K562 (cell line): Measurements from ENCODE around the gene PRRT1. TPM values are rescaled to one million over a fixed set of nuclear protein-coding genes. Genes with fewer than 3 reads are reported as not detected.

Source experiments
- RBM14 ChIP-seq: fragments of 200-400 bp; formaldehyde crosslinking; IDR thresholded peaks from 2 replicates; pipeline ENCODE4 v1.6.1; 2018; ENCODE audit warnings: low read depth, mild to moderate bottlenecking, low read length, moderate library complexity, borderline replicate concordance; ENCODE audit not compliant: insufficient read depth
- ZBTB40 ChIP-seq, 2 experiments: fragments of 450-650 bp in 1 of 2; sonication (generic) in 1 of 2; formaldehyde crosslinking in 1 of 2; IDR thresholded peaks; 2 replicates each; pipeline versions ENCODE4 v1.7.1 to v1.9.0; 2016 to 2022; ENCODE audit warnings: inconsistent platforms in 1 of 2, mild to moderate bottlenecking in 1 of 2, missing genetic modification reagents in 1 of 2
- polyA plus RNA-seq, 8 experiments: library from polyadenylated mRNA; depleted of rRNA in 4 of 8; stranded (reverse) in 5 of 8; unstranded in 3 of 8; fragments of >200 nt; fragmentation: Nextera tagmentation in 2 of 8; fragmentation: Illumina TruSeq in 1 of 8; extraction: Ambion mirVana in 2 of 8; extraction: Trizol in 1 of 8; gene quantifications; 2 replicates each; pipeline versions ENCODE4 v1.2.1 to v1.2.3, GENCODE V29; 2011 to 2014; ENCODE audit warnings: inconsistent platforms in 1 of 8, missing spikeins in 1 of 8
- total RNA-seq, 7 experiments: library from RNA; depleted of rRNA in 6 of 7; stranded (reverse); fragments of >200 nt in 6 of 7; fragmentation: Illumina TruSeq in 2 of 7; extraction: Trizol in 2 of 7; gene quantifications; 2 replicates each; pipeline versions ENCODE4 v1.2.1 to v1.2.3, GENCODE V29; 2011 to 2021; ENCODE audit warnings: low replicate concordance in 1 of 7
- TF ChIP-seq, protein P1 (sequence below), 2 experiments: IDR thresholded peaks in 1 of 2; conservative IDR thresholded peaks in 1 of 2; 2 replicates each; pipeline ENCODE4 v1.6.1; 2016; ENCODE audit warnings: low read depth in 2 of 2, mild to moderate bottlenecking in 1 of 2, missing compliant biosample characterization in 1 of 2, missing genetic modification characterization in 1 of 2, moderate library complexity in 1 of 2
- TF ChIP-seq, protein P2 (sequence below): fragments of 450-650 bp; formaldehyde crosslinking; IDR thresholded peaks from 2 replicates; pipeline ENCODE4 v1.4.0; 2022; ENCODE audit warnings: missing genetic modification characterization

Gene PRRT1
- total and polyA plus RNA-seq, 9 of the 15 experiments (the other 6 are each of a cell fraction or from before 2014, with no cell fraction given) = 0.14 to 3.5 (median 0.41) TPM

DNA sequence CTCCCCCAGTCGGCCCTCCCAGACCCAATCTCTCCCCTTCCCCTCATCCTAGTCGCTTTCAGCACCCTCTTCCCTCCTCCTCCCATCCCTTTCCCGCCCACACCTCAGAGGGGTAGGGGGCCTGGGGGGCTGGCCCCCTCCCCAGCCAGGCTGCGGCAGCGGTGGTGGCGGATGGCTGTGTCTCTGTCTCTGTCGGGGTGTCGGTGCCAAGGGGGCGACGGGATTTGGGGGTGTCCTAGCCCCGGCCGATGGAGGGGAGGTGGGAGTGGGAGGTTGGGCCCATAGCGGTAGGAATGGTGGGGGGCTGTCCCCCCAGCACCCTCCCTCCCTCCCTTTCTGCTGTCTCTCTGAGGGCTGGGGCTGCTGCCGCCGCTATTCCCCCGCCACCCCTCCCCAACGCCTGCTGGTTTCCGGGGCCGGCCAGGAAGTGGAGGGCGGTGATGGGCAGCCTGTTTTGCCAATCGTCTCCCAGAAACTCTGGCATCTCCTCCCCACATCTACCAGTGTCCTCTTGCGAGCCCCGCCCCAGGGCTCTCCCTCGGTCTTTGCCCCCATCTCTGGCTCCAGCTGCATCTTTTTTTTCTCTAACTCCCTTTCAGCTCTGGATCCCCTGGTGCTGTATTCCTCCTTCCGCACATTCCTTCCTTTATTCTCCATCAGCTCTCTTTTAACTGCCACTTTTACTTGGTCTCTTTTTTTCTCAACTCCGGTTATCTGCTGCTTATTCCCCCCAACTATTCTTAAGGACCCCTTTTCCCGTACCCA, 24.2 kb upstream of the PRRT1 start, which contains the start of gene AGPAT1 (continued):
- TF ChIP-seq, protein P1, sequence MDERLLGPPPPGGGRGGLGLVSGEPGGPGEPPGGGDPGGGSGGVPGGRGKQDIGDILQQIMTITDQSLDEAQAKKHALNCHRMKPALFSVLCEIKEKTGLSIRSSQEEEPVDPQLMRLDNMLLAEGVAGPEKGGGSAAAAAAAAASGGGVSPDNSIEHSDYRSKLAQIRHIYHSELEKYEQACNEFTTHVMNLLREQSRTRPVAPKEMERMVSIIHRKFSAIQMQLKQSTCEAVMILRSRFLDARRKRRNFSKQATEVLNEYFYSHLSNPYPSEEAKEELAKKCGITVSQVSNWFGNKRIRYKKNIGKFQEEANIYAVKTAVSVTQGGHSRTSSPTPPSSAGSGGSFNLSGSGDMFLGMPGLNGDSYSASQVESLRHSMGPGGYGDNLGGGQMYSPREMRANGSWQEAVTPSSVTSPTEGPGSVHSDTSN (CRISPR knock-in tag; IDR thresholded peaks at IDR 0.05; ENCODE audit: low read depth) = peak; percentile 96
- TF ChIP-seq, protein P1 (tag; conservative IDR thresholded peaks at IDR 0.05; ENCODE audit: low read depth) = no peak
- TF ChIP-seq, protein P2, sequence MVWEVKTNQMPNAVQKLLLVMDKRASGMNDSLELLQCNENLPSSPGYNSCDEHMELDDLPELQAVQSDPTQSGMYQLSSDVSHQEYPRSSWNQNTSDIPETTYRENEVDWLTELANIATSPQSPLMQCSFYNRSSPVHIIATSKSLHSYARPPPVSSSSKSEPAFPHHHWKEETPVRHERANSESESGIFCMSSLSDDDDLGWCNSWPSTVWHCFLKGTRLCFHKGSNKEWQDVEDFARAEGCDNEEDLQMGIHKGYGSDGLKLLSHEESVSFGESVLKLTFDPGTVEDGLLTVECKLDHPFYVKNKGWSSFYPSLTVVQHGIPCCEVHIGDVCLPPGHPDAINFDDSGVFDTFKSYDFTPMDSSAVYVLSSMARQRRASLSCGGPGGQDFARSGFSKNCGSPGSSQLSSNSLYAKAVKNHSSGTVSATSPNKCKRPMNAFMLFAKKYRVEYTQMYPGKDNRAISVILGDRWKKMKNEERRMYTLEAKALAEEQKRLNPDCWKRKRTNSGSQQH (CRISPR knock-in tag) = peak; percentile 83; the same call in 1 of the 2 replicates
- TF ChIP-seq ZBTB40 (IDR thresholded peaks at IDR 0.05) = peak; percentile 96
- TF ChIP-seq ZBTB40 (CRISPR knock-in tag; IDR thresholded peaks at IDR 0.05) = no peak
- 0 out of 2 replicates have a peak, but pooled peaks have one; percentile 40 for TF ChIP-seq RBM14
